Osteoblast (primary cell): ENCODE data around the gene KLHL35. TPM values are rescaled to one million over a fixed set of nuclear protein-coding genes. Genes with fewer than 3 reads are reported as not detected.

Experiments used
- DNase-seq: peaks from one replicate; pipeline ENCODE4 v3.0.0; 2011; ENCODE audit warnings: low spot score, mixed read lengths; ENCODE audit not compliant: insufficient read length; ENCODE audit errors: missing footprints
- H2AFZ ChIP-seq: 2 replicates; pipeline ENCODE4 v1.6.0; 2011; ENCODE audit warnings: mild to moderate bottlenecking, low read length
- H3K27ac ChIP-seq: 2 replicates; pipeline ENCODE4 v1.5.1; 2011; ENCODE audit warnings: mild to moderate bottlenecking, low read depth, low read length, moderate library complexity
- H3K27me3 ChIP-seq: 2 replicates; pipeline ENCODE4 v1.6.0; 2012; ENCODE audit warnings: mild to moderate bottlenecking, control low read depth, inconsistent platforms, low read length, moderate library complexity; ENCODE audit not compliant: insufficient read depth
- H3K36me3 ChIP-seq: 2 replicates; pipeline ENCODE4 v1.5.1; 2011; ENCODE audit warnings: mild to moderate bottlenecking, low read length, control low read depth, moderate library complexity; ENCODE audit not compliant: insufficient read depth
- H3K4me1 ChIP-seq: 2 replicates; pipeline ENCODE4 v1.5.1; 2011; ENCODE audit warnings: mild to moderate bottlenecking, low read length, control low read depth, moderate library complexity; ENCODE audit not compliant: insufficient read depth
- H3K4me2 ChIP-seq: 2 replicates; pipeline ENCODE4 v1.6.0; 2011; ENCODE audit warnings: mild to moderate bottlenecking, low read length; ENCODE audit not compliant: insufficient read depth
- H3K4me3 ChIP-seq: fragments of 200-600 bp; sonication (generic); 3 replicates; pipeline ENCODE4 v1.5.1; 2012; ENCODE audit warnings: mild to moderate bottlenecking, low read length, inconsistent platforms; ENCODE audit not compliant: insufficient read depth
- H3K79me2 ChIP-seq: 2 replicates; pipeline ENCODE4 v1.6.0; 2012; ENCODE audit warnings: mild to moderate bottlenecking, low read length, control low read depth, inconsistent platforms; ENCODE audit not compliant: insufficient read depth
- H3K9me3 ChIP-seq: 2 replicates; pipeline ENCODE4 v1.5.1; 2011; ENCODE audit warnings: low read depth, low read length, control low read depth
- H4K20me1 ChIP-seq: 2 replicates; pipeline ENCODE4 v1.6.0; 2012; ENCODE audit warnings: mild to moderate bottlenecking, low read length, control low read depth; ENCODE audit not compliant: insufficient read depth
- total RNA-seq: library from RNA; depleted of rRNA; stranded (reverse); fragments of >200 nt; gene quantifications from 2 replicates; pipeline ENCODE4 v1.2.3, GENCODE V29; 2012
- TF ChIP-seq, protein P1 (sequence below): IDR thresholded peaks from 2 replicates; pipeline ENCODE4 v1.5.1; 2011; ENCODE audit warnings: mild to moderate bottlenecking, low read depth, low read length, moderate library complexity; ENCODE audit errors: extremely low read depth

The KLHL35 gene
- total RNA-seq, 1 donor, result 4.3 TPM

DNA sequence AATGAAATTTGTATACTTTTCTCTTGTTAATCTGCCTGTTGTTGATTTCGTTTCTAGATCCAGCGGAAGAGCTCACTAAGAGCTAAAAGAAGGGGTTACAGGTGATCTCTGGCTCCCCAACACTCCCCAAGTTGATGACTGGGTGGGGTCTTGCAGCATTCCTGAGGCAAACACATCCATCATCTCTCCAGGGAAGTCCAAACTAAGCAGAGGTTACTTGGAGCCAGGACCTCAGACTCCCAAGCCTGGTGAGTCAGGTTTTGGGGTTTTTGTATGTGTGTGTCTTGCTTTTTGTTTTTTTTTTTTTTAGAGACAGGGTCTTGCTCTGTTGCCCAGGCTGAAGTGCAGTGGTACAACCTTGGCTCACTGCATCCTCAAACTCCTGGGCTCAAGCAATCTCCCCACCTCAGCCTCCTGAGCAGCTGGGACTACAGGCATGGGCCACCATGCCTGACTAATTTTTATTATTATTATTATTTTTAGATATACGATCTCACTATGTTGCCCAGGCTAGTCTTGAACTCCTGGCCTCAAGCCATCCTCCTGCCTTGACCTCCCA lies 45.2 kb downstream of the KLHL35 start:
- TF ChIP-seq, protein P1, sequence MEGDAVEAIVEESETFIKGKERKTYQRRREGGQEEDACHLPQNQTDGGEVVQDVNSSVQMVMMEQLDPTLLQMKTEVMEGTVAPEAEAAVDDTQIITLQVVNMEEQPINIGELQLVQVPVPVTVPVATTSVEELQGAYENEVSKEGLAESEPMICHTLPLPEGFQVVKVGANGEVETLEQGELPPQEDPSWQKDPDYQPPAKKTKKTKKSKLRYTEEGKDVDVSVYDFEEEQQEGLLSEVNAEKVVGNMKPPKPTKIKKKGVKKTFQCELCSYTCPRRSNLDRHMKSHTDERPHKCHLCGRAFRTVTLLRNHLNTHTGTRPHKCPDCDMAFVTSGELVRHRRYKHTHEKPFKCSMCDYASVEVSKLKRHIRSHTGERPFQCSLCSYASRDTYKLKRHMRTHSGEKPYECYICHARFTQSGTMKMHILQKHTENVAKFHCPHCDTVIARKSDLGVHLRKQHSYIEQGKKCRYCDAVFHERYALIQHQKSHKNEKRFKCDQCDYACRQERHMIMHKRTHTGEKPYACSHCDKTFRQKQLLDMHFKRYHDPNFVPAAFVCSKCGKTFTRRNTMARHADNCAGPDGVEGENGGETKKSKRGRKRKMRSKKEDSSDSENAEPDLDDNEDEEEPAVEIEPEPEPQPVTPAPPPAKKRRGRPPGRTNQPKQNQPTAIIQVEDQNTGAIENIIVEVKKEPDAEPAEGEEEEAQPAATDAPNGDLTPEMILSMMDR, result no peak
- no peak overlapping the region for H3K4me2 ChIP-seq
- H3K79me2 ChIP-seq, result no peaks in the 10 kb centered on the region
- H3K9me3 ChIP-seq, result no peaks in the 10 kb centered on the region
- H3K27me3 ChIP-seq, result no peaks in the 10 kb centered on the region
- H3K27ac ChIP-seq, result no peak overlapping the region
- H4K20me1 ChIP-seq, result no peaks in the 10 kb centered on the region
- H3K36me3 ChIP-seq, result no peaks in the 10 kb centered on the region
- H3K4me1 ChIP-seq, result peaks cover 18% of the 10 kb centered on the region
- H2AFZ ChIP-seq, result no peak overlapping the region
- H3K4me3 ChIP-seq, result no peak overlapping the region
- DNase-seq, result no peak

- H3K79me2 ChIP-seq, result no peaks in the 10 kb centered on the region
- H4K20me1 ChIP-seq, result no peaks in the 10 kb centered on the region
- peaks cover 18% of the 10 kb centered on the region for H3K4me1 ChIP-seq
- H3K9me3 ChIP-seq, result no peaks in the 10 kb centered on the region
- no peak overlapping the region for H3K4me3 ChIP-seq
- DNase-seq, result no peak
- TF ChIP-seq, protein P1, result no peak
- H3K27me3 ChIP-seq, result no peaks in the 10 kb centered on the region
- no peak overlapping the region for H3K27ac ChIP-seq
- H3K36me3 ChIP-seq, result no peaks in the 10 kb centered on the region
- no peak overlapping the region for H2AFZ ChIP-seq
- no peak overlapping the region for H3K4me2 ChIP-seq
Measured at GRCh38 chr11:75386942-75387630, 45.9 kb downstream of the KLHL35 start.

DNA sequence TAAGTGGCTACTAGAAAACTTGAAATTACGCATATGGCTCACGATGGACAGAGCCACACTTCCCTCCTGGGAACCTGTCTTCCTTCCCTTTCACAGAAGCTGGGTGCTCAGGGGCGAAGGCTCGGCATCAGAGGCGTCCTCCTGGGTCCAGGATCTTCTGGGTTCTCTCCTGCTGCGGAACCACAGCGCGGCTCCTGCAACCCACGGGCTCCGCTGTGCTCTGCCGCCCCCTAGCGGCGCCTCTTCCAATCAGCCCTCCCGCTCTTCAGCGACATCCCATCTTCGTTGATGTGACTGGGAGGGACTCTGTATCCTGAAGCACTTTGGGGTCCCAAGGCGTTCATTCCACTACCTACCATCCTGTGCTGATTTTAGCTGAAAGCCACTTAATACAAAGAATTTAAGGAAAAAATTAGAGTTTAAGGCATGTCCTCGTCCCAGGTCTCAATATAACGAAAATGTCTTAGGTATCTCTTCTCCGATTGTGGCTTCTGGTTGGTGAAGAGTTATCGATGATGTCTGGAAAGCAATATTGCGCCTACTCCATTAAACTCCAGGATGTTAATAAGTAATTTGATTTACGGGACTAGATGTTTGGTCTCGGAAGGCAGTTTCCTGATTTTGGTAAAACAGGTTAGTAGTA lies 48.4 kb downstream of the KLHL35 start:
- Histone ChIP-seq H3K4me3 (no peak overlapping the region), H3K4me1 (peaks cover 18% of the 10 kb centered on the region), H3K79me2 (no peaks in the 10 kb centered on the region), H3K36me3 (no peaks in the 10 kb centered on the region), H2AFZ (peak overlapping the region; percentile 84), H4K20me1 (no peaks in the 10 kb centered on the region), H3K9me3 (no peaks in the 10 kb centered on the region), H3K27ac (no peak overlapping the region), H3K27me3 (no peaks in the 10 kb centered on the region), H3K4me2 (peak overlapping the region; percentile 67)
- TF ChIP-seq, protein P1, result peak; percentile 92
- DNase-seq, result peak; percentile 95

- H3K79me2 ChIP-seq, result no peaks in the 10 kb centered on the region
- H3K36me3 ChIP-seq, result no peaks in the 10 kb centered on the region
- TF ChIP-seq, protein P1, result no peak
- H3K27ac ChIP-seq, result no peak overlapping the region
- no peak overlapping the region for H3K4me3 ChIP-seq
- H3K27me3 ChIP-seq, result no peaks in the 10 kb centered on the region
- H3K4me2 ChIP-seq, result no peak overlapping the region
- H2AFZ ChIP-seq, result no peak overlapping the region
- no peaks in the 10 kb centered on the region for H4K20me1 ChIP-seq
- no peak for DNase-seq
- no peaks in the 10 kb centered on the region for H3K9me3 ChIP-seq
- peaks cover 15% of the 10 kb centered on the region for H3K4me1 ChIP-seq
Measured at GRCh38 chr11:75383246-75383645, 49.8 kb downstream of the KLHL35 start.
